DOHH2 (cell line): Measurements from ENCODE around the gene KRTAP4-16.

Experiments used
- EZH2phosphoT487 ChIP-seq: fragments of 200-600 bp; sonication (generic); IDR thresholded peaks from 2 replicates; pipeline ENCODE4 v1.6.1; 2017; ENCODE audit warnings: borderline replicate concordance, mild to moderate bottlenecking, antibody characterized with exemption, low read length, moderate library complexity, mixed read lengths
- TF ChIP-seq, protein P1 (sequence below): fragments of 200-600 bp; sonication (generic); IDR thresholded peaks from one replicate; pipeline ENCODE4 v1.5.1; 2014; ENCODE audit warnings: antibody characterized with exemption, mild to moderate bottlenecking, low read depth, low read length; ENCODE audit not compliant: poor library complexity, severe bottlenecking

DNA sequence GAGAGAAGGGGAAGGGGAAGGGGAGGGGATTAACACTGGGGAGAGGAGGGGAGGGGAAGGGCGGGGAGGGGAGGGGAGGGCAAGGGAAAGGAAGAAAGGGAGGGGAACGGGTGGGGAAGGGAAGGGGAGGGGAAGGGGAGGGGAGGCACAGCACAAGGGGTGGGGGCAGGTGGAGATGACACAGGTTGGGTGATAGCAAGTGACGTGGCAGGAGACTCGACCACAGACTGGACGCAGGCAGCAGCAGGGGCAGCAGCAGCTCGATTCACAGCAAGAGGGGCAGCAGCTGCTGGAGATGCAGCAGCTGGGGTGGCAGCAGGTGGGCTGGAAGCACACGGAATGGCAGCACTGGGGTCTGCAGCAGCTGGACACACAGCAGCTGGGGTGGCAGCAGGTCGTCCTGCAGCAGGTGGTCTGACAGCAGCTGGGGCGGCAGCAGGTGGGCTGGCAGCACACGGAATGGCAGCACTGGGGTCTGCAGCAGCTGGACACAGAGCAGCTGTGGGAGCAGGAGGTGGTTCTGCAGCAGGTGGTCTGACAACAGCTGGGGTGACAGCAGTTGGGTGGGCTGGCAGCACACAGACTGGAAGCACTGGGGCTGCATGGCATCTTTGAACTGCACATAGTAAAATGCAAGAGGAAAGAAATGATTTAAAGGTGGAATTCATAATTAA lies at the start of gene KRTAP4-16:
- TF ChIP-seq, protein P1, sequence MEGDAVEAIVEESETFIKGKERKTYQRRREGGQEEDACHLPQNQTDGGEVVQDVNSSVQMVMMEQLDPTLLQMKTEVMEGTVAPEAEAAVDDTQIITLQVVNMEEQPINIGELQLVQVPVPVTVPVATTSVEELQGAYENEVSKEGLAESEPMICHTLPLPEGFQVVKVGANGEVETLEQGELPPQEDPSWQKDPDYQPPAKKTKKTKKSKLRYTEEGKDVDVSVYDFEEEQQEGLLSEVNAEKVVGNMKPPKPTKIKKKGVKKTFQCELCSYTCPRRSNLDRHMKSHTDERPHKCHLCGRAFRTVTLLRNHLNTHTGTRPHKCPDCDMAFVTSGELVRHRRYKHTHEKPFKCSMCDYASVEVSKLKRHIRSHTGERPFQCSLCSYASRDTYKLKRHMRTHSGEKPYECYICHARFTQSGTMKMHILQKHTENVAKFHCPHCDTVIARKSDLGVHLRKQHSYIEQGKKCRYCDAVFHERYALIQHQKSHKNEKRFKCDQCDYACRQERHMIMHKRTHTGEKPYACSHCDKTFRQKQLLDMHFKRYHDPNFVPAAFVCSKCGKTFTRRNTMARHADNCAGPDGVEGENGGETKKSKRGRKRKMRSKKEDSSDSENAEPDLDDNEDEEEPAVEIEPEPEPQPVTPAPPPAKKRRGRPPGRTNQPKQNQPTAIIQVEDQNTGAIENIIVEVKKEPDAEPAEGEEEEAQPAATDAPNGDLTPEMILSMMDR, result no peak
- TF ChIP-seq EZH2phosphoT487, result no peak
